ENCODE data around the gene CARD19.
"Not testable (repeated sequence)": the region's sequence is repeated elsewhere in the genome, so short reads cannot be mapped to it uniquely, and the experiment has no call there.

The CARD19 gene

GRCh38 chr9:93089024-93089423, 7.0 kb upstream of the CARD19 start:
- no peak for DNase-seq

DNA sequence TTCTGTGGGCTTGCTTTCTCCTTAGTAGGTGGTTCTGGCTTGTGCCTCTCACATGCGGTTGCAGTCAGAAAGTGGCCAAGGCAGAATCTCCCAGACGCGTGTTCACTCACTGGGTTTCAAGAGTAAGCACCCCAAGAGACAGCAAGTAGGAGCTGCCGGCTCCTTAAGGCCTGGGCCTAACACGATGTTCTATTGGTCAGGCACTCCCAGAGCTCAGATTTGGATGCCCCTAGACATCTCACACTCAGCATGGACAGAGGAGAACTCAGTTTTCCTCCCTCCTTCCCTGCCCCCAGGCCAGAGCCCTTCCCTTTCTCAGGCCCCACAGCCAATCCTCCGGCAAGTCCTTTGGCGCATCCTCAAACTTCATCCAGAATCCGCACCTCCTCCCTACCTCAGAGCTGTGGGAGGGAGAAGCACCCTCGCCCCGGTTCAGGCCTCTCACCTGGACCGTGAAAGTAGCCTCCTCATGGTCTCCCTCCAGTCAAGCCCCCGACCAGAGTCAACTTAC, 6.5 kb upstream of the CARD19 start:
- DNase-seq = no peak

DNA sequence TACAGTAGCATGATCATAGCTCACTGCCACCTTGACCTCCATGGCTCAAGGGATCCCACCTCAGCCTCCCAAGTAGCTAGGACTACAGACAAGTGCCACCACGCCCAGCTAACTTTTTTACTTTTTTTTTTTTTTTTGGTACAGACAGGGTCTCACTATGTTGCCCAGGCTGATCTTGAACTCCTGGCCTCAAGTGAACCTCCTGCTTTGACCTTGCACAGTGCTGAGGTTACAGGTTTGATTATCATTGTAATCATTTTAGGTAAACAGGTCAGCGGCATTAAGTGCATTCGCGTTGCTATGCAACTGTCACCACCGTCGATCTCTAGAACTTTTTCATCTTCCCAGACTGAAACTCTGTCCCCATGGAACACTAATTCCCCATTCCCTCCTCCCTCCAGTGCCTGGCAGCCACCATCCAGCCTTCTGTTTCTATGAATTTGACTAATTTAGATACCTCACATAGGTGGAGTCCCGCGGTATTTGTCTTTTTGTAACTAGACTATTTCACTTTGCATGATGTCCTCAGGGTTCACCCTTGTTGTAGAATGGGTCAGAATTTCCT, 5.8 kb upstream of the CARD19 start:
- no peak for DNase-seq

DNA sequence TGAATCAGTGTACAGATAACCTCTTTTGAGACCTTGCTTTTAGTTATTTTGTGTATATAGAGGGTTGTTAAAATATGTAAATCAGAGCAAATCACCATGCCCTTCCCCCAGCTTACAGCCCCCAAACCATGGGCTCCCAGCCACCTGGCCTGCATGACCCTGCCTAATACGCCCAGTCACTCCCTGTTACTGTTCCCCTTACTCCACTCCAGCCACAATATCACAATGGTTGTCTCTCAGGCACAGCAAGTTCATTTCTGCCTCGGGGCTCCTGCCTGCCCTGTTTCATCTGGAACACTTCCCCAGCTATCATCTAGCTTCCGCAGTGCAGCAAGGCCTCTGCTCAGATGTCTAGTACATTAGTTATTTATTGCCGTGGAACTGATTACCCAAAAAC, 5.0 kb upstream of the CARD19 start:
- no peak for DNase-seq

- DNase-seq = peak; percentile 80
These were observed 4.5 kb upstream of the CARD19 start for GRCh38 chr9:93091453-93092081.

- no peak for DNase-seq
These were observed 3.6 kb upstream of the CARD19 start for GRCh38 chr9:93092251-93092991.

GRCh38 chr9:93093127-93093876, 2.7 kb upstream of the CARD19 start:
- no peak for DNase-seq

DNA sequence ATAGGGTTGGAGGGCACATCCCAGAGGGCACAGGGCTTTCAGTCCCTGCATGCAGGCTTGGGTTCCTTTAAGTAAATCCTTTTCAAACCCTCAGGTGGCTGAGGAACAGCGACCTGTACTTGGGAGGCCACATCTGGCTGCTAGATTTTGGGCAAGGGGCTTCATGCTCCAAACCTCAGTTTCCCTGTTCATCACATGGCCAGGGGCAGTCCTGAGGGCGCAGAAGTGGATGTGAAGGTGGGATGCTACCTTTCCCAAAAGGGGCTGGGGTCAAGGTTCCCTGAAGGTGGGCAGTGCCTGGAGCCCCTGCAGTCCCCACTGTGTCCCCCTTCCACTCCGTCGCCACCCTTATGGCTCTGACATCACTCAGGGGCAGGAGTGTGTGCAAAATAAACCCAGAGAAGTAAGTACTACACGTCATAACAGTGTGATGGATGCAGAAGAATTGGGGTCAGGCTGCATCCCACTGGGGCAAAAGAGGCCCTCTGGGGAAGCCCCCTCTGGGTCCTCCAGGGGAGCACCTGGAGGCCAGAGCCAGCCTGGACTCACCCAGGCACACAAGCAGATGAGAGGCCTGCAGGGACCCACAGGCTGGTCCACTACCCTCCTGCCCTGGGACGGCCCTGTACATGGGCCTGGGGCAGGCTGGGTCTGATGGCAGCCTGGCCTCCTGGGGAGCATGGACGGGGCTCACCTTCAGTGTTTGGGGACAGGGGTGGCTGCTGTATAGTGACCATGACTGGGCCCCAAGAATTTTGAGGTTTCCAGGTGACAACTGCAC, 1.9 kb upstream of the CARD19 start:
- no peak for DNase-seq

- no peak for DNase-seq
These were observed 1.3 kb upstream of the CARD19 start for GRCh38 chr9:93094658-93095204.

DNA sequence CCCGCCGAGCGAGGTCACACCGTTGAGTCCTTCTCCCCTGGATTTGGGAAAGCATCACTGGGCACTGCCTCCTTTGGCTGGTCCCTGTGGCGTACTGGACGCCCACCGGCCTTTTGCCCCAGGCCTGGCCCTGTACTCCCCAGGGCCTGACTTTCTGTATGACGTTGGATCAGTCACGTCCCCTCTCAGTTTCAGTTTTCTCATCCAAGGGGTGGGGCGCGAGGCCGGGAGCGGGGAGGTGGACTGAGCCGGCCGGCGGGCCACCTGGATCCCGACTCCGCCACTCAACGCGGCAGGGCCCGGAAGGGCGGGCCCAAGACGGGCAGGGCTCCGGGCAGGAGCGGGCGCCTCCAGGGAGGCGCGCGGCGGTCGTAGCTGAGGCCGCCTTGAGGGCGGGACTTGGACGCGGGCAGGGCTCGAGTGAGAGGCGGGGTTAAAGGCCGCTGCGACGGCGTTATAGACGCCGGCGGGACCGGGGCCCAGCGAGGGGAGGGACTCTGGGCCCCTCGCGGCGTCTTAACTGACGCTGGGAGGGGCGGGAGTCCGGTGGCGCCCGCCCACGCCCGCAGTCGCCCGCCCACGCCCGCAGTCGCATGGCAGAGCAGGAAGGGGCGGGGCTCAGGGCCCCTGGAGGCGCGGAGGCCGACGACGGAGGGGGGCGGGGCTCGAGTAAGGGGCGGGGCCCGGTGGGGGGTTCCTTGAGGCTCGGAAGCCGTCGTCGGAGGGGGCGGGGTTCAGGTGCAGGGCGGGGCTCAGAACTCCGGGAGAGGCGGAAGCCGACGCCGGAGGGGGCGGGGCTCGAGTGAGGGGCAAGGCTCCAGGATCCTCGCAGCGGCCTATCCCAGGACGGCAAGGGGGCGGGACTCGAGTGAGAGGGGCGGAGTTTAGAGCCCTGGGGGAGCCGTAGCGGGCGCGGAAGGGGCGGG, 549 bp upstream of the CARD19 start:
- DNase-seq = peak; percentile 97

DNA sequence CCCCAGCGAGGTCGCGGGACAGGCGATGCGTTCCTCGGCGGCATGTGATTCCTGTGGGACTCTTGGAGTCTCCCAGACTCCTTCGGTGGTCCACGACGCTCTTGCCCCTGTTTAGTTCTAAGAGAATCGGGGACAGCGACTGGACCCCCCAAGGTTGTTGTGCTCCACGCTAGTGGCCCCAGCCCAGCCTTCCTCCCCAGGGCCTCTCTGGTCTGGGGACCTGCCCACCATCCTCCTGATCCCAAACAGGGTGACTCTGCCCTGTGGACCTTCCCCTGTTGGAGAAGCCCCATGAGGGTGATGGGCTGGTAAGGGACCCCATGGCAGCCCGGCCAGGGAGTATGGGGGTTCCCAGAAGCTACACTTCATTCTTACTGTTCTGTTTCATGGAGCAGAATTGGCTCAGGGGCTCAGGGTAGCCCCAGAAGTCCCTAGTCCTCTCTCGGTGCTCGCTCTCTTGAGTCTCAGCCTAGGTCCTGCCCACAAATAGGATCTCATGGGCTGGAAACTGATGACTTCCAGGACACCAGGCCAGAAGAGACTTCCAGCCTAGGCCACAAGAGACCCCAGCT, 880 bp downstream of the CARD19 start:
- no peak for DNase-seq

GRCh38 chr9:93097511-93098201, 1.6 kb downstream of the CARD19 start:
- no peak for DNase-seq

DNA sequence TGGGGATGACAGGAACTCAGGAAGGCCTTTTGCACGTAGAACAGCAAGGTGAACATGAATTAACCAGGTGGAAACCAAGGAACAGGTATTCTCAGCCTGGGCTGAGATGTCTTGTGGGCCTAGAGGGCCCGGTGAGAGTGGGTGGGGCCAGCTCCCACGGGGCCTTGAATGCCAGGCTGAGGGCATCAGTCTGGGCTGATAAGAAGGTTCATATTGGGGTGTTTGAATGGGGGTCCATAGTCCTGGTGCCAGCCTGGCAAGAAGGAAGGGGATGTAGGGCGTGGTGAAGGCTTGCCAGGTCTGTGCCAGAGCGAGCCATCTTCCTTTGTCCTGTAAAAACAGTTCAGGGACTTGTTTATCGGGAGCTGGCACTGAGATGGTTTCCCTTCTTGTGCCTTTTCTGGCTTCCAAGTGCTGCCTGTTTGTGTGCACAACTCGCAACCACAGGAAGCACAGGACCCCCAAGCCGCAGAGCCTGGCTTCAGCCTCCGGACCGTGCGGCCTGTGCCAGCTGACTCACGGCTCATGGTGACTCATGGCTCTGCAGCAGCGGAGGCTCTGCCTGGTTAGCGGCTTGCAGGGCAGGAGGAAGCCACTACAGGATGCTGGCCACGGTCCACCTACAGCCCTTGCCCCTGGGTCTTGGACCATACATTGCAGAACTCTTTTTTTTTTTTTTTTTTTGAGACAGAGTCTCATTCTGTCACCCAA, 2.4 kb downstream of the CARD19 start:
- DNase-seq = peak; percentile 96

DNA sequence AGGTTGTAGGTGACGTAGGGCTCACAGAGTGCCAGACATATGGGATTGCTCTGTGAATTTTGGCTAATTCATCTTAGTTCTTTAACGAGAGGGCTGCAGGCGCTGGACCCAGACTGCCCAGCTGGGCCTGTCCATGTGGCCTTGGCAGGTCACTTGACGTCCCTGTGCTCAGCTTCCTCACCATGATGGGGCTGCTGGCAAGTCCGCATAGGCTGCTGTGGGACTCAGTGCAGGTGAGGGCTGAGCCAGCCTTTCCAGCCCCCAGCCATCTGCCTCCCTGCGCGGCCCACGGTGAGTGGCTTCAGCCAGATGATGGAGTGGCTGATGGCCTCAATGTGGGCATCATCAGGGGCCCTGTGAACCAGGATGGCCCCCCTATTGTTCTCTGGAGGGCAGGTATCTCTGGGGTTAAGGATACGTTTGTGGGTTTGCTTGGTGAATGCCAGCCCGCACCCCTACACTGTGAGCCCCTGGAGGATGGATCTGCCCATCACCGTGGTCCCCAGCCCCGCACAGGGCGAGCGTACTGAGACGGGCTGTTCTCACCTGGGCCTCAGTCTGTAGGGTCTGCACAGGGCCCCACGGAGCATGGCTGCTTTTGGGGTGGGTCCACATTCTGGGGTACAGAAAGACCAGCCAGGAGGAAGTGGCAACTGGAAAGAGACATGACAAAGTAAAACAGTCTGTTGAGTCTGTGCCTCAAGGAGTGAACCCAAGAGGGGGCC, 3.7 kb downstream of the CARD19 start:
- DNase-seq = no peak

GRCh38 chr9:93100276-93100636, 4.2 kb downstream of the CARD19 start:
- DNase-seq = no peak

DNA sequence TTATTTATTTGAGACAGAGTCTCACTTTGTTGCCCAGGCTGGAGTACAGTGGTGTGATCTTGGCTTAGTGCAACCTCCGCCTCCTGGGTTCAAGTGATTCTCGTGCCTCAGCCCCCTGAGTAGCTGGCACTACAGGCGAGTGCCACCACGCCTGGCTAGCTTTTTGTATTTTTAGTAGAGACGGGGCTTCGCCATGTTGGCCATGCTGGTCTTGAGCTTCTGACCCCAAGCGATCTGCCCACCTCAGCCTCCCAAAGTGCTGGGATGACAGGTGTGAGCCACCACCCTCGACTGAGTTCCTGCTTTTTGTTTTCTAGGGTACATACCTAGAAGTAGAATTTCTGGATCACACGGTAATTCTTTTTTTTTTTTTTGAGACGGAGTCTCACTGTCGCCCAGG, 5.1 kb downstream of the CARD19 start:
- DNase-seq = not testable (repeated sequence)

- DNase-seq = no peak
These were observed 9.6 kb downstream of the CARD19 start for GRCh38 chr9:93105620-93106019.

GRCh38 chr9:93107151-93107824, 11.3 kb downstream of the CARD19 start:
- no peak for DNase-seq

All from HCEC 1CT (cell line).